ENCODE results near the gene TARBP2. TPM values are rescaled to one million over a fixed set of nuclear protein-coding genes. Genes with fewer than 3 reads are reported as not detected.

The TARBP2 gene
- total RNA-seq, 2 experiments from 2014 or later = 45.9 to 49.1 TPM

- peak overlapping the region; percentile 86 for H3K4me2 ChIP-seq (ENCODE audit: low read length)
- ChIA-PET POLR2A (interaction anchor here (0.5 to 1.7 kb wide), 9 partner anchors 9 to 1813 kb away, joined by 3 to 15 read pairs (median 5); partner anchors contain the start of genes AAAS and SP1), CTCF (ENCODE audit: unreplicated experiment) (interaction anchor here (0.6 to 1.0 kb wide), 2 partner anchors 140 to 418 kb away, joined by 3 read pairs; no protein-coding TSS in a partner anchor)
- H3K9me3 ChIP-seq (ENCODE audit: low read length) = no peaks in the 10 kb centered on the region
- peaks cover 1% of the 10 kb centered on the region; the same call in 1 of the 2 replicates for H3K36me3 ChIP-seq (ENCODE audit: insufficient read depth, low read length)
- peak overlapping the region; percentile 58 for H3K27ac ChIP-seq (ENCODE audit: low read depth, low read length, poor library complexity, severe bottlenecking)
- peaks cover 1% of the 10 kb centered on the region; the same call in 1 of the 2 replicates for H3K79me2 ChIP-seq (ENCODE audit: insufficient read depth, low read depth, low read length)
- H3K9me2 ChIP-seq (ENCODE audit: insufficient read depth, low read length) = no peaks in the 10 kb centered on the region
- intact Hi-C loops (cut with micrococcal nuclease; ENCODE audit: unreplicated experiment) = no loop called here
- peak; percentile 90 for DNase-seq (ENCODE audit: low spot score)
- no TSS peak for BruUV-seq (replicated peaks)
- peaks cover 46% of the 10 kb centered on the region for H3K4me1 ChIP-seq (ENCODE audit: insufficient read depth, low read length, poor library complexity, severe bottlenecking)
- peak; percentile 28 for TF ChIP-seq CTCF (conservative IDR thresholded peaks at IDR 0.05; ENCODE audit: low read length)
- no peak for TF ChIP-seq EZH2phosphoT487 (IDR thresholded peaks at IDR 0.05; ENCODE audit: borderline replicate concordance, low read depth, low read length)
- peak overlapping the region; percentile 69 for H3K4me3 ChIP-seq (ENCODE audit: low read depth, low read length, poor library complexity, severe bottlenecking)
- H2AFZ ChIP-seq (ENCODE audit: low read length) = peak overlapping the region; percentile 61; the same call in 1 of the 2 replicates
- no peaks in the 10 kb centered on the region for H4K20me1 ChIP-seq (ENCODE audit: insufficient read depth, low read length)
Observed at GRCh38 chr12:53492830-53493609, 8.1 kb upstream of the TARBP2 start.

DNA sequence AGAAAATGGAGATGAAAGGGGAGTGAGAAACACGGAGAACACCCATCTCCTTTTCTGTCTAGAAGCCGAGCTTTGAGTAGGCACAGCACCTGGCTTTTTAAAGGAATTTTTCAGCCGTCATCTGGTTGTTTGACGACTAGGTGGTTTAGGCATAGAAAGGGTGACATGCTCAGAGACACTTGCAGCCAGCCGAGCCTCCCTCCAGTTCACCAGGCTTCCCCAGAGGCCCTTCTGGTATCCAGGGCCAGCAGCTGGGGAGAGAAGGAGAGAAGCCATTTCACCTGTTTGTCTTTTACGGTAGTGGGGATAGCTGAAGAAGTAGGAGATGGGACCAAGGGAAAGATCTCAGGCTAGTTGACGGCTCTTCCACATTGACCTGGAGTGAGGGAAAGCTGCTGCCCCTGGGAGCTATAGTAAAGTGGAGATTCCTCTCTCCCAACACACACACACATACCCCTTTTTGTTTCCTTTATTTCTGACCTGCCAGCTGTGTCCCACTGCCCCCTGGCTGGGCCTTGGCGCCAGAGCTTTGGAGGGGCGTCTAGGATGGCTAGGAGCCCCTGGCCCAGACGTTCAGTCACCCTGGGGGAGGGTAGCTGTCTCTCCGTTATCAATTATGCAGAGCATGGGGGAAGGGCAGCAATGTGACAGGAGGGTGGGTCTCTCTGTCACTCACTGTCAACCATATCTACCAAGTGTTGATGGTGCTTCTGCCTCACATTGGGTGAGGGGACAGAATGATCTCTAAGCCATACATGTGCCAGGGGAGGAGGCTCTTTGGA lies 7.3 kb upstream of the TARBP2 start:
- intact Hi-C loops (cut with micrococcal nuclease; ENCODE audit: unreplicated experiment) = no loop called here
- CTCF ChIA-PET (ENCODE audit: unreplicated experiment) = interaction anchor here (0.6 to 1.0 kb wide), 4 partner anchors 15 to 419 kb away, joined by 3 to 4 read pairs (median 3); partner anchors contain the start of gene AAAS
- peak overlapping the region; percentile 69 for H3K4me3 ChIP-seq (ENCODE audit: low read depth, low read length, poor library complexity, severe bottlenecking)

More for the DNA sequence above, 7.3 kb upstream of the TARBP2 start:
- peak; percentile 21 for DNase-seq (ENCODE audit: low spot score)
- no peaks in the 10 kb centered on the region for H3K9me2 ChIP-seq (ENCODE audit: insufficient read depth, low read length)
- TSS peak; percentile 73 for BruUV-seq (replicated peaks)
- H3K9me3 ChIP-seq (ENCODE audit: low read length) = no peaks in the 10 kb centered on the region
- H3K36me3 ChIP-seq (ENCODE audit: insufficient read depth, low read length) = no peaks in the 10 kb centered on the region
- H3K4me1 ChIP-seq (ENCODE audit: insufficient read depth, low read length, poor library complexity, severe bottlenecking) = peaks cover 53% of the 10 kb centered on the region
- peaks cover 9% of the 10 kb centered on the region; the same call in 1 of the 2 replicates for H3K79me2 ChIP-seq (ENCODE audit: insufficient read depth, low read depth, low read length)
- peak overlapping the region; percentile 58 for H3K27ac ChIP-seq (ENCODE audit: low read depth, low read length, poor library complexity, severe bottlenecking)
- TF ChIP-seq EZH2phosphoT487 (IDR thresholded peaks at IDR 0.05; ENCODE audit: borderline replicate concordance, low read depth, low read length) = no peak
- no peak for TF ChIP-seq CTCF (conservative IDR thresholded peaks at IDR 0.05; ENCODE audit: low read length)
- POLR2A ChIA-PET = interaction anchor here (0.5 to 1.7 kb wide), 9 partner anchors 12 to 1814 kb away, joined by 3 to 15 read pairs (median 5); partner anchors contain the start of genes AAAS and SP1
- no peaks in the 10 kb centered on the region for H4K20me1 ChIP-seq (ENCODE audit: insufficient read depth, low read length)
- peak overlapping the region; percentile 86 for H3K4me2 ChIP-seq (ENCODE audit: low read length)
- peak overlapping the region; percentile 61; the same call in 1 of the 2 replicates for H2AFZ ChIP-seq (ENCODE audit: low read length)
